ENCODE results near the gene PRPF38B. TPM values are rescaled to one million over a fixed set of nuclear protein-coding genes. Genes with fewer than 3 reads are reported as not detected.

The PRPF38B gene
- total RNA-seq, 6 experiments from 2014 or later = 19.9 to 24.1 (median 23.7) TPM

DNA sequence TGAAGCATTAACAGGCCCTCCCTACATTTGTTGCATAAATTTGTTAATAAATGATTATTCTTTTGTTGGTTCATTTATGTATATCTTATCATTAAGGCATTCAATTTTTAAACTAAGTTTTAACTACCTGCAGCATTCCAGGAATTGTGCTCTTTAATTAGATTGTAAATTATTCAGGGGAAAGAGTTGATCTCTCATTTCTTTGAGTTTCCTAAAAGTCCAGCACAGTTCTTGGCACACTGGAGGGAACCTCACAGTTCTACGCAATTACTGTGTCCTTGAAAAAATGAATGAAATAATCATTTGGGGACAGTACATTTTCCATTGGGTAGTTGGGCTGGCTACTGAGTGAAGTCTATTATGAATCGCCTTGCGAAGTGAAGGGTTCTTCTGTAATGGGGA is 53.9 kb downstream of the PRPF38B start:
- DNase-seq = no peak
- Mint-ChIP-seq H3K27me3 (ENCODE audit: insufficient read depth) (no peaks in the 10 kb centered on the region; the same call in 1 of the 2 replicates), H3K36me3 (ENCODE audit: low read depth) (peaks cover 16% of the 10 kb centered on the region), H3K4me3 (peak overlapping the region; percentile 99), H3K9me3 (no peaks in the 10 kb centered on the region), H3K4me1 (ENCODE audit: low read depth) (peaks cover 30% of the 10 kb centered on the region), H3K27ac (peak overlapping the region; percentile 99)
- TF ChIP-seq, protein P1, sequence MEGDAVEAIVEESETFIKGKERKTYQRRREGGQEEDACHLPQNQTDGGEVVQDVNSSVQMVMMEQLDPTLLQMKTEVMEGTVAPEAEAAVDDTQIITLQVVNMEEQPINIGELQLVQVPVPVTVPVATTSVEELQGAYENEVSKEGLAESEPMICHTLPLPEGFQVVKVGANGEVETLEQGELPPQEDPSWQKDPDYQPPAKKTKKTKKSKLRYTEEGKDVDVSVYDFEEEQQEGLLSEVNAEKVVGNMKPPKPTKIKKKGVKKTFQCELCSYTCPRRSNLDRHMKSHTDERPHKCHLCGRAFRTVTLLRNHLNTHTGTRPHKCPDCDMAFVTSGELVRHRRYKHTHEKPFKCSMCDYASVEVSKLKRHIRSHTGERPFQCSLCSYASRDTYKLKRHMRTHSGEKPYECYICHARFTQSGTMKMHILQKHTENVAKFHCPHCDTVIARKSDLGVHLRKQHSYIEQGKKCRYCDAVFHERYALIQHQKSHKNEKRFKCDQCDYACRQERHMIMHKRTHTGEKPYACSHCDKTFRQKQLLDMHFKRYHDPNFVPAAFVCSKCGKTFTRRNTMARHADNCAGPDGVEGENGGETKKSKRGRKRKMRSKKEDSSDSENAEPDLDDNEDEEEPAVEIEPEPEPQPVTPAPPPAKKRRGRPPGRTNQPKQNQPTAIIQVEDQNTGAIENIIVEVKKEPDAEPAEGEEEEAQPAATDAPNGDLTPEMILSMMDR (IDR thresholded peaks at IDR 0.05) = no peak

DNA sequence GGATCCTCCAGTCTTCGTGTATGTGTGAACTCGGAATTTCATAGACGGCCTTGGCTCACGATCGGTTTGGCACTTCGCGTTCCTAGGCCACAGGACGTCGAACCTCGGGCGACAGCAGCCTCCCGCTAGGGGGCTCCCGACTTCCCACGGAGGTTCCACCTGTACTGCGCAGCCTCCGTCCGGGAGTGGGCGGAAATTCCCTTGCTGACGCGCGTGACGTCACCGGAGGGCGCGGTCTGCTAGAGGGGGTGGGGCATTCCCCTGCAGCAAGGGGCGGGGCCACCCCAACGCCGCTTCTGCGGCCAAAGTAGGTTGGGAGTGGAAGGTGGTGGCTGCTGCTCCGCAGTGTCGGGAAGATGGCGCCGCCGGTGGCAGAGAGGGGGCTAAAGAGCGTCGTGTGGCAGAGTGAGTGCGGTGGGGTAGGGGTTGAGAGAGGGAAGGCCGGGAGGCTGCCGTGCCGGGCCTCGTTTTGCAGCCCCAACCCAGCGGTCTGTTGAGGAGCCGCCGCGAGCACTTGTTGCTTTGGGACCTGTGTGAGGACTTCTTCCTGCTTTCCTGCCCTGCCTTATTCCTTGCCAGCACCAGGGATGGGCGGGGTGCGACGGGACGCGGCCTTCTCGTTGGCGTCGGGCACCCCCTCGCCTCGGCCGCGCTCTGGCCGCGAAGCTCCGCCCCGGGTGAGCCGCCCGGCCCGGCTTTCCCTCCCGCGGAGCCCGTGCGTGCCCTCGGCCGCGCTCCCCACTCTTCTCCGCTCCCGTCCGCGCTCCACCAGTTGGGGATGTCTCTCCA is 54.5 kb downstream of the PRPF38B start, which contains the start of gene STXBP3:
STXBP3 (plus strand) TSS at position 293 of the 789 bp plus-strand sequence; CDS start at position 357, 64 bp downstream.
- Mint-ChIP-seq H3K36me3 (ENCODE audit: low read depth) (peaks cover 16% of the 10 kb centered on the region), H3K4me3 (peak within 1 kb of the TSS; percentile 99), H3K4me1 (ENCODE audit: low read depth) (peaks cover 33% of the 10 kb centered on the region), H3K27me3 (ENCODE audit: insufficient read depth) (no peaks in the 10 kb centered on the region; the same call in 1 of the 2 replicates), H3K9me3 (no peaks in the 10 kb centered on the region), H3K27ac (peak within 1 kb of the TSS; percentile 99)
- DNase-seq = peak; percentile 97
- TF ChIP-seq, protein P1 (IDR thresholded peaks at IDR 0.05) = peak; percentile 96

- no peaks in the 10 kb centered on the region for H3K9me3 Mint-ChIP-seq
- peak overlapping the region; percentile 99 for H3K4me3 Mint-ChIP-seq
- no peaks in the 10 kb centered on the region; the same call in 1 of the 2 replicates for H3K27me3 Mint-ChIP-seq (ENCODE audit: insufficient read depth)
- H3K27ac Mint-ChIP-seq = peak overlapping the region; percentile 99
- TF ChIP-seq, protein P1 (IDR thresholded peaks at IDR 0.05) = no peak
- peaks cover 16% of the 10 kb centered on the region for H3K36me3 Mint-ChIP-seq (ENCODE audit: low read depth)
- peak; percentile 84 for DNase-seq
- peaks cover 33% of the 10 kb centered on the region for H3K4me1 Mint-ChIP-seq (ENCODE audit: low read depth)
These were observed 55.2 kb downstream of the PRPF38B start for GRCh38 chr1:108747171-108747850.

DNA sequence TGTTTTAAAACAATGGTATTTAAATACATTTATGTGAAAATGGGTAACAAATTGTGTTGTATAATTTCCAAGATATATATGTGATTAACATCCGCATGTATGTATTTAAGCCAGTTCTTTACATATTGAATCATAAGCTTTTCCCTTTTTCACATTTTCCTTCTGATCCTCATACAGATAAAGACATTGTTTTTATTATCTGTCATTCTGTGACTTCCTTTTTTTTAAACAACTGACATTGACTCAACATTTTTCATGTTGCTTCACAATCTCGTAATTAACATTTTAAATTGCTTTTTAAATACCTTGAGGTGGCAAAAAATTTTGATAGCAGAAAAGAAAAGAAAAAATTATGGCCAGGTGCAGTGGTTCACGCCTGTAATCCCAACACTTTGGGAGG is 55.8 kb downstream of the PRPF38B start:
- H3K9me3 Mint-ChIP-seq = no peaks in the 10 kb centered on the region
- H3K27ac Mint-ChIP-seq = peak overlapping the region; percentile 74
- H3K4me3 Mint-ChIP-seq = peak overlapping the region; percentile 99
- DNase-seq = no peak
- H3K27me3 Mint-ChIP-seq (ENCODE audit: insufficient read depth) = no peaks in the 10 kb centered on the region; the same call in 1 of the 2 replicates
- TF ChIP-seq, protein P1 (IDR thresholded peaks at IDR 0.05) = no peak
- peaks cover 33% of the 10 kb centered on the region for H3K4me1 Mint-ChIP-seq (ENCODE audit: low read depth)
- peaks cover 20% of the 10 kb centered on the region for H3K36me3 Mint-ChIP-seq (ENCODE audit: low read depth)

DNA sequence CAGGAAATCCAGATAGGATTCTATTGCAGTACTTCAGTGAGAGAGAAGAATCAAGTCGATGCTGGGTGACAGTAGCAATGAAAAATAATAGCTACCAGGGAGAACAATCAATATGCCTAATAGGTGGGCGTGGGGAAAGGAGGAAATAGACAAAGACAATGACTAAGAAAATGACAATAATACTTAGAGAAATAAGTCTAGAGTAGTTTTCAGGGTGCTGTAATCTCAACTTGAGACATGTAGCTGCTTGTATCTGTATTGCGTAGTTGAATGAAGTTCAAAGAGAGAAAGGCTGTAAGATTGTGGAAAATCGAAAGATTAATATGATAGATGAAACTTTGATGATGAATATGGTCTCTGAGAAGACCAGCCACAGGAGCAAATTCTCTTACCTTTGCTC is 57.0 kb downstream of the PRPF38B start:
- no peak for DNase-seq
- H3K27me3 Mint-ChIP-seq (ENCODE audit: insufficient read depth) = no peaks in the 10 kb centered on the region; the same call in 1 of the 2 replicates
- H3K4me3 Mint-ChIP-seq = peak overlapping the region; percentile 4; the same call in 1 of the 2 replicates
- TF ChIP-seq, protein P1 (IDR thresholded peaks at IDR 0.05) = no peak
- peaks cover 23% of the 10 kb centered on the region for H3K36me3 Mint-ChIP-seq (ENCODE audit: low read depth)
- H3K4me1 Mint-ChIP-seq (ENCODE audit: low read depth) = peaks cover 33% of the 10 kb centered on the region
- H3K27ac Mint-ChIP-seq = peak overlapping the region; percentile 19
- H3K9me3 Mint-ChIP-seq = no peaks in the 10 kb centered on the region

Measured in HFFc6 (cell line).